Skin of body (tissue), 2 donors: ENCODE results near the gene PDGFC. TPM values are rescaled to one million over a fixed set of nuclear protein-coding genes. Genes with fewer than 3 reads are reported as not detected.

ENCODE experiments used
- DNase-seq: peaks from one replicate; lab custom pipeline; 2025; lab: John Stamatoyannopoulos, UW
- total RNA-seq: library from RNA; depleted of rRNA; stranded (reverse); fragments of >200 nt; gene quantifications from one replicate; pipeline ENCODE4 v1.2.3, GENCODE V29; 2014

The PDGFC gene, protein sequence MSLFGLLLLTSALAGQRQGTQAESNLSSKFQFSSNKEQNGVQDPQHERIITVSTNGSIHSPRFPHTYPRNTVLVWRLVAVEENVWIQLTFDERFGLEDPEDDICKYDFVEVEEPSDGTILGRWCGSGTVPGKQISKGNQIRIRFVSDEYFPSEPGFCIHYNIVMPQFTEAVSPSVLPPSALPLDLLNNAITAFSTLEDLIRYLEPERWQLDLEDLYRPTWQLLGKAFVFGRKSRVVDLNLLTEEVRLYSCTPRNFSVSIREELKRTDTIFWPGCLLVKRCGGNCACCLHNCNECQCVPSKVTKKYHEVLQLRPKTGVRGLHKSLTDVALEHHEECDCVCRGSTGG
- total RNA-seq: 32.6 TPM

DNA sequence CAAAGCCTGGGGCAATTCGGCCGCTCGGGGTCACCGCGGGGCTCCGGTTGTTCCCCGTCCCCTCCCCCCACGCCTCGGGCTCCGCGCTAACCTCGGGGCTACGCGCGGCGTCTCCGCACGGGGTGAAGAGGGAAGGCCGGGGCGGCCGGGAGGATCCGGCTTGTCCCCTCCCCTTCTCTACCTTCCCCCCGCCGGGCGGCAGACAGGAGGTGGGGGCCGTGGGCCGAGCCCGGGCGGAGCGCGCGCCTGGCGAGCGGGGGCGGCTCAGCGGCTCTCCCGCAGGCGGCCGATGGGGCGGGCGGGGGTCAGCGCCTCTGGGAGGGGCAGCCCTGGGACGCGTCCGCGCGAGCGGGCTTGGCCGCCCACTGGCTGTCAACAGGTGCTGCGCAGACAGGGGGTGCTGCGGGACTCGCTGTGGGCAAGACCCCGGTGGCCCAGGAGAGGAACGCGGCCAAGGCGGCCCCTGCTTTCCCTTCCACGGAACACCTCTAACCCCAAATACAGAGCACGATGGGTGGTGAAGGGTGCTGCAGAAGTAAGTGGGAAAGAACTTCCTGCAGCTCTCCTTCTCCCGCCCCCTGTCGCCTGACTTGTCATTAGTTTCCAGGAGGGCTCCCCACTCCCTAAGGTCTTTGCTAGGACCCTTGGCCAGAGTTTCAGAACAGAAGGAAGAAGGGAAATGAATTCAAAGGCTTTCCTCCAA, at the start of gene PDGFC:
Gene PDGFC, minus strand, starts transcription at position 124 of the 703 bp plus-strand sequence. CDS start 896 bp downstream, outside the sequence.
- peak; percentile 35 for DNase-seq

DNA sequence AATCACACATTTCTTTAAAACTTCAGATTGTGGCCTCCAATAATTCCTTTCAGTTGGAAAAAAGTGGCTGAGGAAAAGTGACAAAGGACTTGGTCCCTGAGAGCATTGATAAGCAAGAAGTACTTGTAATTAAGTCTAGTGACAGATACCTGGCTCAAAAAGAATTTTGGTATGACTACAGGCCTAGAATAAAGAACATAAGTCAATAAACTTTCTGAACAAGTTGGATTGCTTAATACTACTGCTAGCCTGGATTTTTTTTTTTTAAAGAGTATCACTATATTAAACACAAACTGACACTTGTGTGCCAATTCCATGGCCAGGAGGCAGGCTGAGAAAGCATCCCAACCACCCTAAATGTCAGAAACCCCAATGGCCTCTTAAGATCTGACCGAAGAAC, 49.3 kb upstream of the PDGFC start:
- DNase-seq: no peak

DNA sequence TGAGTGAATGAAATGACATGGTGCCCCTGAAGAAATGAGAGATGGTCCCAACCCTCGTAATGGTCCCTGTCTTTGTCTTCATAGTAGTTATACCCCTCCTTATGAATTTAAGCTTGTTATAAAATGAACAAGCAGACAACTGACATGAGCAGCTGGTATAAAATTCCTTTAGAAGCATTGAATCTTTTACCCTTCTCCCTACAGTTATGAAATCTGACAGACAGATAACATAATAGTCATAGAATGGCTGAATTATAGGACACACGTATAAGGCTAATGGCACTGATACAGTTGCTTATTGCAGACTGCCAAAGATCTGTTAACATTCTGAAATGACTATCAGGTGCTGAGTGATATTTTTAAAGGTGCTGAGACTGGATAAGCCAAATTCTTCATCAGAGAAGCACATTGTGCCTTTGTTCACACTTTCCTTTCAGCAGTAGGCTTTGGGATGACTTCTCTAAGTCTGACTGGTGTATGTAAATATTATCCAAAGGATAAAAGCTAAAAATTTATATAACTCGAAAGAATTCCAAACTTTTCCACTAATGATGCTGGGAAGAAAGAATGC, 47.4 kb upstream of the PDGFC start:
- DNase-seq: no peak

DNA sequence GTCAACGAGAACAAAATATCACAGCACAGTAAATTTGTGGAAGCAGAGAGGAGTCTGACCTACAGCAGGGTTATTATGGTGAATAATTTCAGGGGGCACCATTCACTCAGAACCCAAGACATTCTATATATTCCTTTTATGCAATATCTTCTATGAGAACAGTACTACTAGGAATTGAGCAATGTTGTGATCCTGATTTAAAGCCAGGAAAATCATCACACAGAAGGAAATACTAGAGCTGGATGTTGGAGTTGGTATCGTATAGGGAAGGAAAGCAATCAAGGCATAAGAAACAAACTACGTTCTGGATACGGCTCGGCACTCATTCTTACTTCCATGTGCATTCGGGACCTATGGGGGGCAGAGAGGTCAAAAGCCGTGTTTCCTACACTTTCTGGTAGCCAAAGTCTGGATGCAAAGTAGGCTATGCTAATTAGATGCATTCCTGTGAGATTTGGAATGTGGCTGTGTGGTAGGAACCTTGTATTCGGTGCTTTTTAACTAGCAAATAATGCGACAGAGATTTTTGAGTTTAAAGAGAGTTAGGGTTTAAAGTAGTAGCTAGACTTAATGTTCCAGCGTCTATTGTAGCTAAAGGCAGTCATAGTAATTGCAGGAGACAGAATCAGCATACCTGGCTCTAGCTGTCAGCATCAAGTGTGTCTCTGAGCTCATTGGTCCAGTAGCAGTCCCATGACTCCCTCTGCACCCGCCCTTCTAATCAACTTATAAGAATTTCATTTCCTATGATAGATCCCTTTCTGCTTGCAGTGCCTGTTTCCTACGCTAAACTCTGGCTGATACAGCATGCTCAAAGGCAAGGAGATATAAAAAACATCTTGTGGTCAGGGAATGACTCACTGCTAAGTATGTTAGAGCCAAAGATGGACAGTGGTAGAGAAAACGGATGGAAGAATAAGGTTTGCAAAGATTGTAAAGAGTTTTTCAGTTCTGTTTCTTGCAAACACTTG, 43.3 kb upstream of the PDGFC start:
- no peak for DNase-seq

DNA sequence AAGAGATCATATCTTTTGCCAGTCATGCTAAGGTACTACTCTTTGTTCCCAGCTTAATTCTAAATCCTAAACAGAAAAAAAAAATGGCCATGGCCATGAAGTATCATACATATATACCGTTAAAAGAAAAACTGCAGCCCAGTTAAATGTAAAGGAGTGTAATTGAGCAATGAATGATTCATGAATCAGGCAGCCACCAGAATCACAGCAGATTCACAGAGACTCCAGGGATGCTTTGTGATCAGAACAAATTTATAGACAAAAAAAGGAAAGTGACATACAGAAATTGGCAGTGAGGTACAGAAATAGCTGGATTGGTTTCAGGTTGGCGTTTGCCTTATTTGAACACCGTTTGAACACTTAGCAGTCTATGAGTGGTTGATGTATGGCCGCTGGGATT, 42.1 kb upstream of the PDGFC start:
- no peak for DNase-seq

DNA sequence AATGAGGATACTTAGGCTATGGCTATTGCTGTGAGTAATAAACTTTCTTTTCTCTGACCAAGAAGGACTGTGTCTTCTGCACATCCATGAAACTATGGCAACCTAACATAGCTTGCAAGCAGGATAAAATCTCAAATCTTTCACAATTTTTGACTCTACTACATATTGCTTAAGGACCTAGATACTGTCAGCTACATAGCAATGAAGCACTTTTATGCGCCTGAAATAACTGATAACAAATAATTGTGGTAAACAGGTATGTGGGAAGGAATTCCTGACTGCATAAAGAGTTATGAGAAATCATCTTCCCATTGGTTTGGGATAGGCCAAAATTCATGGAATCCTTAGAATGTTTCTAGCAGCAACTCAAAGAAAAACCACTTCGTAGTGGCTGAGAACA, 41.2 kb upstream of the PDGFC start:
- DNase-seq: no peak

DNA sequence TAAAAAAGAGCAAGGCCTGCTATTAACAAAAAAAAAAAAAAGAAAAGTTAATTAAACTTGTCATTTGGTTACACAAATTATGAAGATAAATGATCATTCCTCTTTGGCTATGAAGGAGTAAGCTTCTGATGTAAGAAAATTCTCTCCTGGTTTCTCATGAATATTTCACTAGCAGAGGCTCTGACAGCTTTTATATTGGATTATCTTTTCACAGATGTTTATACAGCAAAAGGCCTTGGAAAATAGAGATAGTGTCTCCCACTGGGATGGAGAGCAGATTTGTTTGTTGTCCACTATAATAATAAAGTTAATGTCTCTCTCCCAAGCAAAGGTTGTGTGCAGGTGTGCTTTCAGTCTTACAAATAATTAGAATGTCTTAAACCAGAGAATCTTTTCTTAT, 40.7 kb upstream of the PDGFC start:
- DNase-seq: no peak

DNA sequence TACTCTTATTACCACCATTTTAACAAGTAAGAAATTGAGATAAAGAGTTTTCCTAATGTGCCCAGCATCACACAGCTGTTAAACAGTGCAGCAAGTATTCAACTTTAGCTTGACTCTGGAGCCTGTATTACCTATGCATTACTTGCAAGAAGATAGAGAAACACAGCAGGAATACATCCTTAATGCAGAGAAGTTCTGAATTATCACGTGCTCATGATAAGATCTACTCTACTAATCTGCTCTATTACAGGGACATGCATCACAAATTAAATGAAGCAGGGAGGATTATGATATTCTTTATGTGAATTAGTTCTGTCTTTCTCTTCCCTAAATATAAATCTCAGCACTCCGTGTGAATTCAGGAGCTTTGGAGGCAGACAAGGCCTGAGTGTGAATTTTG, 39.0 kb upstream of the PDGFC start:
- no peak for DNase-seq

DNA sequence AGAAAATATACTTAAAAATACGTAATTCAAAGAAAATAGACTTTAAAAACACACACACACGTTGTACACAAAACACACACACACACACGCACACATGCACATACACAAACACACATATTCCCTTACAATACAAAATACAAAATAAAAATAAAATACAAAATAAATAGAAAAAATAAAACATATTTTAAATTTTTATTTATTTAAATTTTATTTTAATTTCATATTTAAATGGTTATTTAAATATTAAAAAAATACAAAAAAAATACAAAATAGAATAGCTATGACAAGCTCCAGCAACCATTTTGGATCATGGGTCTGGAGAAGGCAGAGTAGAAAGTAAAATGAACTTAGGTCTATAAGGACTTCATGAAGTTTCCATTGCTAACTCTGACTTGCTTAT, 34.2 kb upstream of the PDGFC start:
- DNase-seq: no peak

DNA sequence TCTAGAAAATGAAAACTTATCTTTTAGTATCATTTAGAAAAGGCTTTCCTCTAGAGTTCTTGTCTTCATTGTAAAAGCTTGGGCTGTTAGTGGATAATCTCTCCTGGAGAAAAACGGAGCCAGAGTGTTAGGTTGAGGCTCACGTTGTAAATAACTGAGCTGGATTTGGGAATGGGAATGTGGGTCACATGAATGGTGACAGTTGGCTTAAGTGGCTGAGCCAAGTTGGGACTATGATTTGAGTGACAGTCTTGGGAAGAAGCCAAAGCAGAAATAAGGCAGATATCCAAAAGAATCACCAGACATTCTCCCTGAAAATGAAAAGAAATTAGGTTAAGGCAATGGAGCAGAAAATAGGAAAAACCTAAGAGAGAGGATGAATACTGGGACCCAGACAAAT, 33.6 kb upstream of the PDGFC start:
- no peak for DNase-seq

DNA sequence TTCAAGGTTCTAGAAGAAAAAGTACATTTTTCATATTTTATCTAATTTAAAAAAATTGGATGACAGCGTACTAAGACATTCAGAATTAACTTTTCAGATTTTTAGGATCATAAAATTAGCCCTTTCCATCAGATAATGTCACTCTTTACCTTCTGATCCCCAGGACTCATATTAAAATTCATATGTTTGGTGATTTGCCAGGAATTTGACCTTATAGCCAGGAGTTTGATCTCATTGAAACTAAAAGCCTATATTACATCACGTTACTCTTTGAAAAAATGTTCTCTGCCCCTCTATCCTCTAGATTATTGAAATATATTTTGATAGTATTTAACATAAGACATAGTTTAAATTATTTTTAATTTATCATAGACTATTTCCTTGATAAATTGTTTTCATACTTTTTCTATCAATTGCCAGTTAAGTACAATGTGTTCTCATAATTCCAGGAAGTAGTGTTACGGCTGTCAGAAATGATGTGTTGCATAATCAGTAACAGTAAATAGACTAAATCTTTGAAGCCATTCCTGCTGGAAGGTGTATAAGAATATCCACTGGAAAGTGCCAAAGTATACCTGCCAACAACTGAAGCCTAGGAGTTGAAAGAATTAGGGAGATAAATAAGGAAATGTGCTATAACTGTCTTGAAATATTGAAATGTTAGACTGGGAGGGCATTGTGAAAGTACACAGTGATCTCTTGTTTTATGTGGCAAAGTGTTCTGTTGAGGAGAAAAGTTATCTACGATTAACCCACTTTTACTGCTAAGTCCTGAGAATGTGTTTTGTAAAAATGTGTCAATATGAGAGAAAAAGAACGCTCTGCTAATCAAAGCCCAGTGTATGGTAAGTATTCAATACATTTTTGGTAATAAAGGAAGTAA, 32.9 kb upstream of the PDGFC start:
- no peak for DNase-seq

DNA sequence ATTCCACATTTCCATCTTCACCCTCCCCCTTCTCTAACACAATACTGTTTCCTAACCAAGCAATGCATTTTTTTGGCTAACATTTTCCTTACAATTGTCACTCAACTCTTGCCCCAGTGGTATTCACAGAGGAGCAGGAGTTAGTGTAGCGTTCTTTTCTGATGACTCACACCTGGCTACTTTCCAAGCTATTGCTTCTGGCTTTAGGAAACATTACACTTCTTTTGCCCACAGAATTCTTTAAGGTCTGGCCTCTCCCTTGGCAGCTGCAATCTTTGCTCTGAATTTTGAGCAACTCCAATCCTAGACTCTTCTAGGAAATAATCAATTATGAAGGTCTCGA, 27.5 kb upstream of the PDGFC start:
- peak; percentile 90 for DNase-seq

DNA sequence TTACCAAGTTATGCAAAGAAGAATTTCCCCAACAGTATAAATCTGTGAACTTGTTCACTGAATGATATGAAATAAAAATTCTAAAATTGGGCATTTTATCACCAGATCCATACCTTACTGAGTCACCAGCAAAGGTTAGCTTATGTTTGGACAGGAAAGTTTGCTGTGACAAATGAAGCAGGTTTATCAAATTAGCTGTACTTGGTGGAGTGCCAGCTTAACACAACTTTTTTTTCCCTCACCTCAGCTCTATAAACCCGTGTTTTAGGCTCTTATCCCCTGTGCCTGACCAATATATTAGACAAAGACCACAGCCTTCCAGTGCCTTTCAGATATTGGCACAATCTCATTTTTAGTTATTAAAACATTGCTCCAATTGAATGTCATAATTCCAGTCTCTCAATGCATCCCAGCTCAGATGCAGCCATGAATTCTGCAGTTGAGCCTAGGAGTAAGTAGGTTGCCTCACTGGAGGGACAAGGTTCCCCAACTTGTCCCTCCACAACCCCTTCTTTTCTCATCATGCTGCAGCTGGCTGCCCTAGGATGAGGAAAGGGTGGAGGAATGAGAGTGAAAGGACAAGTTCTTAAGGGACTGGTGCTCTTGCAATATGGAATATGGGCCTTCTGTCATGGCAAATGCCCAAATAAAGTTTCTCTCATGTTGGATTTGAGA, 27.0 kb upstream of the PDGFC start:
- no peak for DNase-seq

DNA sequence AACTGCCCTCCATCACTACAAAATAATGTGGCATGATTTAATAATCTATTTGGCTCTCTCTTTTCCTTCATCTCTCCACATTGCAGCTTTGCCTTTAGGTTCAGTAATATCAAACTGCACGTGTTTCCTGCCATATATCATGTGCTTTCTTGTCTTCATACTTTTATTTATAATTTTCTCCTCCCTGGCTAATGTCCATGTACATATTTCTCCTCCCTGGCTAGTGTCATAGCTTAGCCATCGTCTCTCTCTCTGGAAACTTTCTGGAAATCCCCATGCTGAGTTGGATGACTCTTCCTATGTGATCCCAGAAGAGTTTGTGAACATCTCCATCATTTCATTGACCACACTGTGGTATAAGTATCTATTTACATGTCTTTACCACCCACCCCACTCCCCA, 21.3 kb upstream of the PDGFC start:
- DNase-seq: no peak

DNA sequence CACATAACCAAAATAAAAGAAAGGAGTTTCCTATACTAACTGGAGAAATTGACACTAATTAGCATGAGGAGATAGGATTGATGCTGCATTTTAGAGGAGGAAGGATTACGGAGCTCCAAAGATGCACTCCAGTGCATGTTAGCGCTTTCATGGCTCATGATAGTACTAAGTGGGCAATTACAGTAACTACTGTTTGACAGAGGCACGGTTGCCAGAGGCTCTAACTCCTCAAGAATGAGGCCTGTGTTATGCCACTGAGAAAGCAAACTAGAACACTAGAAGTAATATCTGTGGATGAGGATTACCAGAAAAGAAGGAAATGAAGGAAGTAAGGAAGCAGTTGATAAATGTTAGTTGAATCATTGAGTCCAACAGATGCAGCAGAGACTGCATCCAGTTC, 19.6 kb upstream of the PDGFC start:
- no peak for DNase-seq

DNA sequence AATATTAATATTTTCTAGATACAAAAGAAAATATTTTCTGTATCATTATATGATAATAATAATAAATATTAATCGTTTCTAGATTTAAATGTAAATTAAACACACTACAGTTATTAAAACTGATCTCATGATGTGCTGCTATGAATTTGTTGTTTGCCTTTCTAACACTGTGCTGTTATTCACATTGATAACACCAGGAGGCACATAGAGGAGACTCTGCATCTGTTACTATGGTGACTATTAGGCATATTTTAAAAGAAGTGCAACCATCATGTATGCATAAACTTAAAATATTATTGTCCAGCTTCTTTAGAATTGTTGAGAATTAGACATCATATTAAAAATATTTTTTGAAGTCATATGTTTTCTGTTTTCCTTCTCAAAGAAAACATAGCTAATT, 11.8 kb upstream of the PDGFC start:
- no peak for DNase-seq

DNA sequence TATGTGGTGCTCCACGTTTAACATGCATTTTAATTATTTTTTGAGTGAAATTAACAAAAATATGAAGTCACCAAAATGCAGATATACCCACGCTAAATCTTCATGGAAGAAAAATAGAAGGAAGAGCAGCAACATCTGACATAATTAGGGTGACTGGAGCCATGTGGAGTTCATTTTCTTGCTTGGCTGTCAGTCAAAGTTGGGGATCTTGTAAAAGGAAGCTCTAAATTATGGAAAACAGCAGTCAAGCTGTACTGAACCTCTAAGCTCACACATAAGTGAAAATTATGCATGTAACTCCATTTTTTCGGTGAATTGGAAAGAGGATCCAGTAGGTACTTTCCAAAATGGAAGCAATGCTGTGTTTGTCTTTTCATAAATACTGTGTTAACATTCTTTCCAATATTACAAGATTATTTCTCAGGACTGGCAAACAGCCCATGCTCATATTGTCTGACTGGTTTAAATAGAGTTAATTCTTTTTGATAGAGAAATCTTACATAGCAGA, 9.7 kb upstream of the PDGFC start:
- peak; percentile 74 for DNase-seq

DNA sequence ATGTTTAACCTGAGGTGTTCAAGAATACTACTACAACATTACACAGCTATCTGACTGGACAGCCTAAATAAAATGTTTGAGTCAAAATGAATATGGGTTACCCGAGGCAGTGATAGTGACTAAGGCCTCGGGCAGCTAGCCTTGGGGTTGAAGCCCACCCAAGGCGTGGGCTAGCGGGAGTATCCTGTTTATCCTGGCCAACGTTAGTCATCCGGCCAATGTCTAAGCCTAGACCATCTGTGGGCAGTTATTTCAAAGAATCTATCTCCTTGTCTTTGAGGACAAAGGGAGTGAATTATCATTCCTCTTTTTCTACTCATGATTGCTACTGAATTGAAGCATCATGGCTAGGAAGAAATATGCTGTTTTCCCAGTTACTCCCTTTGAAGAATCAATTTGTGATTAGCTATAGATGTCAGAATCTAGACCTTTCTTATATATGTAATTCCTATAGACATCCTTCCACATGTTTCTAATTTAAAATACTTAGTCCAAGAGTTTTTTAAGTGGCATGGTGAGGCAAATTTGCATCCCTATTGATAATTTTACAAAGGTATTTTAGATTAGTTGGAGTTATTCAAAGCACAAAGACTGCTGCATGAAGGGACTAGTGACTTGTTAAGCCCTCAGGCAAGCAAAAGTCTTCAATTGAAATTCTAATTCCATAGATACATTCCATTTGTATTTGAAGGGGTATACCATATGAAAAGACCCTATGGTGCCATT, 6.0 kb upstream of the PDGFC start:
- DNase-seq: no peak

DNA sequence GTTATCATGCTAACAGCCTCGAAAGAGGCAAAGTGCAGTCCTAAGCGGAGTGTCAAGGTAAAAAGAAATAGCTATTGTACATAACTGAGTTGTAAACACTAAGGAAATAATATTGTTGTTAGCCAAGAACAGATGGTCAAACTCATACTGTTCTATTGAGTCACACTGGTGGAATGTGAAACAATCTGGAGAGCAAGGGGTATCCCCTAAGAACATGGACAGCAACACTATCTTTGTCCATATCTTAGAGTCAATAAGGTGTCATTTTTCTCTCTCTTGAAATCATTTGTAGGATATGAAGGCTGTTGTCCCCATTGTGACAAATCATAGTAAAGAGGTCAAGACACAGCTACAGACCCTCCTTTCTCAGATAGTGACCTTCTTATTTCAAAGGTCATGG, 4.5 kb upstream of the PDGFC start:
- no peak for DNase-seq
